ENCODE data around the gene C20orf141.

GRCh38 chr20:2799688-2800520 lies 14.9 kb upstream of the C20orf141 start:
- no peak for TF ChIP-seq ZNF114 (tag by site-specific recombination; IDR thresholded peaks at IDR 0.05)
- TF ChIP-seq REST (tag by site-specific recombination; IDR thresholded peaks at IDR 0.05) = no peak
- no peak for TF ChIP-seq ZNF629 (tag by site-specific recombination; IDR thresholded peaks at IDR 0.05)
- TF ChIP-seq ZNF302 (tag by site-specific recombination; IDR thresholded peaks at IDR 0.05; ENCODE audit: low read depth) = no peak
